Common myeloid progenitor, CD34-positive (primary cell): Measurements from ENCODE around the gene REC8.

Source experiments
- CTCF ChIA-PET: fragments of 350-600 bp; sonication (Branson Sonifier 250); formaldehyde crosslinking; loops from one replicate; lab custom pipeline; 2021; ENCODE audit warnings: antibody characterized with exemption; lab: Charles Lee
- POLR2A ChIA-PET: fragments of 350-600 bp; sonication (Branson Sonifier 250); formaldehyde crosslinking; loops from one replicate; lab custom pipeline; 2021; ENCODE audit warnings: antibody characterized with exemption; lab: Charles Lee
- DNase-seq, 3 donors: peaks; one replicate each; pipeline versions ENCODE4 v3.0.0 to v3.0.0-alpha.2; 2013
- H3K27ac ChIP-seq, 2 experiments: 1 replicate in 1 of 2; 2 replicates in 1 of 2; pipeline ENCODE4 v1.7.0; 2013; ENCODE audit warnings: inconsistent platforms in 2 of 2, low read length in 2 of 2, mild to moderate bottlenecking in 2 of 2, low read depth in 1 of 2, moderate library complexity in 1 of 2; ENCODE audit not compliant: severe bottlenecking in 2 of 2, insufficient read depth in 1 of 2, poor library complexity in 1 of 2
- H3K27me3 ChIP-seq, 5 experiments: replicated peaks in 2 of 5; 1 replicate in 3 of 5; 2 replicates in 2 of 5; pipeline versions ENCODE4 v1.6.1 to v1.7.0; 2013; ENCODE audit warnings: low read length in 4 of 5, mild to moderate bottlenecking in 2 of 5, moderate library complexity in 2 of 5, inconsistent platforms in 1 of 5; ENCODE audit not compliant: insufficient read depth in 5 of 5, control insufficient read depth in 4 of 5
- H3K36me3 ChIP-seq, 4 experiments: 1 replicate in 2 of 4; 2 replicates in 2 of 4; pipeline versions ENCODE4 v1.6.1 to v1.7.0; 2013; ENCODE audit warnings: low read length in 3 of 4, control low read depth in 1 of 4, mild to moderate bottlenecking in 1 of 4; ENCODE audit not compliant: control insufficient read depth in 4 of 4, insufficient read depth in 4 of 4
- H3K4me1 ChIP-seq, 4 experiments: 1 replicate in 3 of 4; 2 replicates in 1 of 4; pipeline versions ENCODE4 v1.6.1 to v1.7.1; 2013; ENCODE audit warnings: low read length in 3 of 4, mild to moderate bottlenecking in 3 of 4, control low read depth in 1 of 4, inconsistent platforms in 1 of 4, moderate library complexity in 1 of 4; ENCODE audit not compliant: control insufficient read depth in 4 of 4, insufficient read depth in 4 of 4; ENCODE audit errors: control extremely low read depth in 1 of 4
- H3K4me3 ChIP-seq, 7 experiments: 1 replicate in 4 of 7; 2 replicates in 3 of 7; pipeline versions ENCODE4 v1.5.1 to v1.7.0; 2013; ENCODE audit warnings: mild to moderate bottlenecking in 7 of 7, low read length in 6 of 7, moderate library complexity in 6 of 7, inconsistent platforms in 2 of 7, low read depth in 2 of 7, control low read depth in 1 of 7; ENCODE audit not compliant: insufficient read depth in 4 of 7, control insufficient read depth in 1 of 7; ENCODE audit errors: extremely low read depth in 1 of 7
- H3K9me3 ChIP-seq, 5 experiments: 1 replicate in 4 of 5; 2 replicates in 1 of 5; pipeline versions ENCODE4 v1.6.1 to v1.7.1; 2013; ENCODE audit warnings: low read length in 4 of 5, mild to moderate bottlenecking in 2 of 5, inconsistent platforms in 1 of 5, low read depth in 1 of 5, moderate library complexity in 1 of 5; ENCODE audit not compliant: control insufficient read depth in 4 of 5, insufficient read depth in 2 of 5; ENCODE audit errors: control extremely low read depth in 1 of 5
- WGBS: methylation state at CpG from one replicate; pipeline ENCODE4 v1.1.5; 2013; ENCODE audit not compliant: insufficient coverage; 5-methylcytosine and 5-hydroxymethylcytosine counted together

The REC8 gene

GRCh38 chr14:24150061-24150460 is 21.8 kb upstream of the REC8 start:
- Histone ChIP-seq H3K27ac (no peak overlapping the region), H3K4me3 (no peak overlapping the region), H3K4me1 (peaks cover 4 to 24% (median 21%) of the 10 kb centered on the region in 4 experiments), H3K9me3 (no peaks in the 10 kb centered on the region), H3K27me3 (no peaks in the 10 kb centered on the region), H3K36me3 (peaks cover 20 to 51% (median 36%) of the 10 kb centered on the region in 4 experiments)
- ChIA-PET CTCF (interaction anchor here (0.6 to 11.6 kb wide), 5 partner anchors 9 to 30 kb away, joined by 3 to 112 read pairs (median 3); partner anchors contain the start of genes EMC9 and IRF9), POLR2A (no interaction called here)
- 95% methylated on average over 7 of the region's 9 CpGs for WGBS
- no peak for DNase-seq

GRCh38 chr14:24150567-24150966 is 21.3 kb upstream of the REC8 start:
- no peaks in the 10 kb centered on the region for H3K27me3 ChIP-seq
- peaks cover 4 to 18% (median 16%) of the 10 kb centered on the region in 4 experiments for H3K4me1 ChIP-seq
- no peaks in the 10 kb centered on the region for H3K9me3 ChIP-seq
- WGBS: 100% methylated on average over 7 of the region's 9 CpGs
- CTCF ChIA-PET: interaction anchor here (0.8 to 11.6 kb wide), 5 partner anchors 9 to 41 kb away, joined by 3 to 112 read pairs (median 4); partner anchors contain the start of genes EMC9 and IRF9
- no peak for DNase-seq
- POLR2A ChIA-PET: no interaction called here
- peaks cover 25 to 56% (median 41%) of the 10 kb centered on the region in 4 experiments for H3K36me3 ChIP-seq
- H3K27ac ChIP-seq: no peak overlapping the region
- no peak overlapping the region for H3K4me3 ChIP-seq

GRCh38 chr14:24150993-24151392 is 20.9 kb upstream of the REC8 start:
- POLR2A ChIA-PET: no interaction called here
- H3K4me3 ChIP-seq: no peak overlapping the region
- DNase-seq: no peak
- WGBS: 96% methylated on average over 8 of the region's 9 CpGs
- H3K9me3 ChIP-seq: no peaks in the 10 kb centered on the region
- H3K4me1 ChIP-seq: peaks cover under 1 to 14% (median 12%) of the 10 kb centered on the region in 4 experiments
- no peak overlapping the region for H3K27ac ChIP-seq
- peaks cover 26 to 60% (median 43%) of the 10 kb centered on the region in 4 experiments for H3K36me3 ChIP-seq
- no peaks in the 10 kb centered on the region for H3K27me3 ChIP-seq
- CTCF ChIA-PET: interaction anchor here (0.8 to 11.6 kb wide), 5 partner anchors 10 to 58 kb away, joined by 3 to 112 read pairs (median 3); partner anchors contain the start of gene IRF9

- peaks cover 26 to 64% (median 45%) of the 10 kb centered on the region in 4 experiments for H3K36me3 ChIP-seq
- no peak for DNase-seq
- ChIA-PET CTCF (interaction anchor here (0.9 to 11.6 kb wide), 4 partner anchors 9 to 137 kb away, joined by 3 to 112 read pairs (median 4); partner anchors contain the start of gene IRF9), POLR2A (interaction anchor here (1.0 kb wide), 1 partner anchor 37 kb away, joined by 6 read pairs; the partner anchor contains the start of genes DCAF11 and NRL)
- H3K4me3 ChIP-seq: no peak overlapping the region
- 91% methylated on average over 9 of the region's 16 CpGs for WGBS
- peaks cover 0 to 11% (median 9%) of the 10 kb centered on the region in 4 experiments for H3K4me1 ChIP-seq
- H3K9me3 ChIP-seq: no peaks in the 10 kb centered on the region
- H3K27me3 ChIP-seq: no peaks in the 10 kb centered on the region
- no peak overlapping the region for H3K27ac ChIP-seq
These were observed 20.3 kb upstream of the REC8 start for GRCh38 chr14:24151404-24152080.

DNA sequence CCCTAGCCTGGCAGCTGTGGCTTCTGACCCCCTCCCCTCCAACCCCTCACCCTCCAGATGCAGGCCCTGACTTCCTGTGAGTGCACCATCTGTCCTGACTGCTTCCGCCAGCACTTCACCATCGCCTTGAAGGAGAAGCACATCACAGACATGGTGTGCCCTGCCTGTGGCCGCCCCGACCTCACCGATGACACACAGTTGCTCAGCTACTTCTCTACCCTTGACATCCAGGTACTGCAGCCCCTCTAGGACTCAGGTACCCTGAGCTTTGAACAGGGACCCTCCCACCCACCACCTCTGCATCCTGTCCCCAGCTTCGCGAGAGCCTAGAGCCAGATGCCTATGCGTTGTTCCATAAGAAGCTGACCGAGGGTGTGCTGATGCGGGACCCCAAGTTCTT is 16.8 kb upstream of the REC8 start:
- over 99% methylated on average over 8 of the region's 10 CpGs for WGBS
- peaks cover 25 to 77% (median 54%) of the 10 kb centered on the region in 4 experiments for H3K36me3 ChIP-seq
- no peaks in the 10 kb centered on the region for H3K9me3 ChIP-seq
- peak overlapping the region in 1 of 2 experiments; percentile 20 for H3K27ac ChIP-seq
- H3K4me3 ChIP-seq: no peak overlapping the region
- CTCF ChIA-PET: interaction anchor here (1.1 to 1.7 kb wide), 5 partner anchors 8 to 47 kb away, joined by 3 to 7 read pairs (median 6); partner anchors contain the start of genes EMC9 and PSME2
- no peaks in the 10 kb centered on the region for H3K27me3 ChIP-seq
- no peak for DNase-seq
- POLR2A ChIA-PET: interaction anchor here (0.6 kb wide), 1 partner anchor 14 kb away, joined by 3 read pairs; the partner anchor contains the start of gene EMC9
- peaks cover 0 to 1% (median 0%) of the 10 kb centered on the region in 4 experiments for H3K4me1 ChIP-seq

DNA sequence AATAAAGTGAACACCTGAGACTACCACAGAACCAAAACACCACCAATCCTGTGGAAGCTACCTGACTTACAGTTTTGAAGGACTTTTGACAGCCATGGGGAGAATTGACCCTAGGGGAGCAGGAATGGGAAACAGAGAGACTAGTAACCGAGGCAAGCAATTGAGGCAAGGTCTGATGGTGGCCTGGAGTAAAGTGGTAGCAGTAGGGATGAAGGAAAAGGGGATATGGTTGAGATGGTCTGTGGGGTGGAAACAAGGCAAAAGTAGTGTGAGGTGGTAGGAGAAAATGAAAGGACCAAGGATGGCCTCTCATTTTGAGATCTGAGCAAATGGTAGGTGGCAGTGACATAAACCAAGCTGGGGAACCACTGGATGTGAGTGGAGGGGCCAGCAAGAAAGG is 15.0 kb upstream of the REC8 start:
- H3K4me3 ChIP-seq: no peak overlapping the region
- H3K27ac ChIP-seq: no peak overlapping the region
- ChIA-PET CTCF (interaction anchor here (1.8 kb wide), 1 partner anchor 21 kb away, joined by 4 read pairs; the partner anchor contains the start of gene PSME1), POLR2A (no interaction called here)
- peaks cover under 1 to 16% (median 10%) of the 10 kb centered on the region in 4 experiments for H3K4me1 ChIP-seq
- peaks cover 24 to 66% (median 42%) of the 10 kb centered on the region in 4 experiments for H3K36me3 ChIP-seq
- H3K9me3 ChIP-seq: no peaks in the 10 kb centered on the region
- no peak for DNase-seq
- WGBS: 100% methylated on average over 1 of the region's 1 CpG
- no peaks in the 10 kb centered on the region for H3K27me3 ChIP-seq
